GM21528 (cell line): ENCODE data around the gene RHBDL1.
"Not testable (repeated sequence)": the region's sequence is repeated elsewhere in the genome, so short reads cannot be mapped to it uniquely, and the experiment has no call there.

Experiments used
- ATAC-seq: cut with Tn5 transposase; IDR thresholded peaks from one replicate; pipeline ENCODE4 v1.9.1; 2021; ENCODE audit warnings: mild to moderate bottlenecking, moderate library complexity; ENCODE audit not compliant: unreplicated experiment, low FRiP score

The RHBDL1 gene

DNA sequence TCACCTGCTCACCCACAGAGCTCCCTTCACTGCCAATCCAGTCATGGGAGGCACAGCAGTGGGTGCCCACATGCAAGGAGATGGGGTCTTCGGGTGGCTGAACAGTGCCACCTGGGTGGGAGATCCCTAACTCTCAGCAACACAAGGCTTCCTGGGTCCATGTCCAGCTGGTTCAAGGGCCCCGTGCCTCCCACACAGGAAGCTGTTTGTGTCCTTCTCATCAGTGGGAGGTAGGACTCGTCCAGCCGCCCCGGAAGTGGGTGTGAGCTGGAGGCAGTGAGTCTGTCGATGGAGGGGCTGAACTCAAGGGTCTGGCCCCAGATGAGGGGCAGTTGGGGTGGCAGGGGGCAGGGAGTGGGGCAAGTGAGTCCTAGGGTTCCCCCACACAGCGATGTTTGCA lies 28.6 kb downstream of the RHBDL1 start:
- no peak for ATAC-seq

DNA sequence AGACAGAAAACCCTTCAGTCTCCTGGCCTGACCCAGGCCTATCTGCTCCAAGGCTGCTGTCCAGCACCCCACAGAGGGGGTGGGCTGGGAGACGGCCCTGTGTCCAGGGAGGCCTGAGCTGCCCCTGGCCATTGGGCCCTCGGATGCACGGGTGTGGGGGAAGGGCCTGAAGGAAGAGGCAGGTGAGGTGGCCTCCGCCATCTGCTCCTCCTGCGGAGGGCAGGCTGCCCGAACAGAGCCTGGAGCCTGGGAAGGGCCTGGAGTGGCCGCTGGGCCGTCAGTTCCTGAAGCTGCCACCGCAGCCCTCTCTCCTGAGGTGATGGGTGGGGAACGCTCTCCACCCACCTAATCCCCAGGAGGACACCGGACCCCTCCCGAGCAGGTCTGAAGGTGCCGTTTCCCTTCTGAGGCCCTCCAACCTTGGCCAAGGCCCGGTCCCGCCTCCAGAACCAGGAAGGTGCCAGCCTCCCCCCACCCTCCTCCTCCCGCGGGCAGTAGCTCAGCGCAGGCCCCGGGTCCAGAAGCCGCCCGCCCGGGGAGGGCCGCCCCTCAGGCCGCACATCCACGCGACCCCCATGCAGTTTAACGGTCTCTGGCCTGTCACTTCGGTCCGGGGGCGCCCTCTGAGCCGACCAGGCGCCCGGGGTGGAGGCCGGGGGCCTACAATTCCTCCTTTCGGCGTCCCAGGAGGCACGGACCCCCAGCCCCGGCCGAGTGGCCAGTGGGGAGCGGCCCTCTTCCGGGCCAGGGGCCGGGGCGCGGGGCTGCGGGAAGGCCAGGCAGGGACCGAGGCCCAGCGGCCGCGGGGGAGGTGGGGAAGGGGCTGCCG lies 29.3 kb downstream of the RHBDL1 start:
- no peak for ATAC-seq

DNA sequence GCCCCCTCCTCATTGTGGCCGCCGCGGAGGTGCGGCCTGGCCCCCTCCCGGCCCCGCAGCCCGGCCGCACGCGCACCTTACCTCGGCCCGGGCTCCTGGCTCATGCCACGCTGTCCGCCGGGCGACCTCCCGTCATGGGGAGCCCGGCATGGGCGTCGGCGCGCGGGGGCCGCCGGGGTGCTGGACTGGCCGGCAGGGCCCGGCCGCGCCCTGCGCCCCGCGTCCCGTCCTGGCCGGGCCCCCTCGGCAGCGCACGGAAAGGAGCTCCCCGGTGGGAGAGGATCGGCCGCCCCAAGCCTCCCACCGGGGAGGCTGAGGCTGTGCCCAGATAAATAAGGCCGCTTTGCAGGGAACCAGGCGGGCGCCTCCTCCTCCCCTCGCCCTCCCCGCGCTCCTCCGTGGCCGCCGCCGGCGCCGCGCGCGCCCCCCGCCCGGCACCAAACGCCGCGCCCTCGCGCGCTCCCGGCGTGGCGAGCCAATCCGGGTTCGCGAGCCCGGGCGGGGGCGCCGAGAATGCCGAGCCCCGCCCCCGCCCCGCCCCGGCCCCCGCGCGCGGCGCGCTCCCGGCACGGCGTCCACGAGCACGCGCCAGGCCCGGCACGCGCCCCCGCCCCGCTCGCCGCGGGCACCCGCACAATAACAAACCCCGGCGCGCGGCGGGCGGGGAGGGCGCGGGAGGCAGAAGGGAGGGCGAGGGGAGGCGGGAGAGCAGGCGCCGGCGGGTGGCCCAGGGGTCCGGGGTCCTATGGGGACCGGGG lies 30.1 kb downstream of the RHBDL1 start, which contains the start of gene FBXL16:
Gene FBXL16, minus strand, starts transcription at position 371 of the 758 bp plus-strand sequence. CDS start 8,396 bp downstream, outside the sequence.
- no peak for ATAC-seq

DNA sequence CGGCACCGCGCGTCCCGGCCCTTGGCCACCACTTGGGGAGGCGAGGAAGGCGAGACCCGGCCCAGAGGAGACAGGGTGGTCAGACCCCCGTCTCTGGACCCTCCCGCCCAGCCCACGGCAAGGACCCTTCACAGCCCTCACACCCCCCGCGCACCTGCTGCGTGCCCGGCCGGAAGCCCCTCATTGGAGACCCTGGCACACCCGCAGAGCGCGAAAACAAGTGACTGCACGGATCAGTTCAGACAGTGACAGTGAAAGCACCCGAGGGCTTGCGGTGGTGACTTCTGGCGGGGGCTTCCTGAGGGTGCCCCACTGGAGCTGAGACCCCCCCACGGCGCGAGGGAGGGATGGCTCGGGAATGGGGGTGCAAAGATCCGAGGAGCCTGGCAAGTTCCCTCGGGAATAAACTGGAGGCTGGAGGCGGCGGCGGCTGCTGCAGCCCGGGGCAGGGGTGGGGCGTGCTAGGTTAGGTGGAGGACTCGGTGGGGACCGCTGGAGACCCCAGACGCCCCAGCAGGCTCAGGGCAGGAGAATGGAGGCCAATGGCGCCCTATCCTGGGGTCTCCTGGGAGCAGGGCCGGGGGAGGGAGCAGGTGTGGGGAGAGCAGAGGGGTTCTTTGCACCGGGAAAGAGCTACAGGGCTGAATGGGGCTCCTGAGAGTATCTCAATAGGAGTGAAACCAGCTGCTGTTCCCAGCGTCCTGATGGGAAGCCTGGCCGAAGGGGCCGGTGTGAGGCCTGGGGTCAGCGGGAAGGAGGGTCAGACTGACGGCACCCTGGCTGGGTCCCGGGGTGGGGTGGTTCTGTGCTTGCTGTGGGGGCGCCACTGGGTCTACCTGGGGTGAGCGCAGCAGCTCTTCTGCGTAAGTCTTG lies 31.0 kb downstream of the RHBDL1 start:
- ATAC-seq = no peak

DNA sequence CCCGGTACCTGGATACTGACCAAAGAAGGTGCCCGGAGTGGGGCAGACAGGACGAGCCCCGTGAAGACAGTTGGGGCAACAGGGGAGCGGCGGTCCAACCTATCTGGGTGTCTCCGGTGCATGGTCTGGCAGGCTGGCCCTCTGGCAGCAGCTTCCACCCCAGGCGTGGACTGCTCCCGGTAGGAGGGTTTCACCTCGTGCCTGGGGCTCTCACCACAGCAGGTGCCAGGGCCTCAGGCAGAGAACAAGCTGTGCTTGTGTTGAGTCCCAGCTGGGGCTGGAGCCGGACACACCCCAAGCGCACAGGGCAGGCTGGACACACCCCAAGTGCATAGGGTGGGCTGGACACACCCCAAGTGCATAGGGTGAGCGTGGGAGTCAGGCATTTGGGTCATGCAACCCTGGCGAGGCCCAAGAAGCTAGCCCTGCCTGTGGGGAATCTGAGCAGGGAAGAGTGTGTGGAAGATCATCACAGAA lies 31.6 kb downstream of the RHBDL1 start:
- ATAC-seq = no peak

DNA sequence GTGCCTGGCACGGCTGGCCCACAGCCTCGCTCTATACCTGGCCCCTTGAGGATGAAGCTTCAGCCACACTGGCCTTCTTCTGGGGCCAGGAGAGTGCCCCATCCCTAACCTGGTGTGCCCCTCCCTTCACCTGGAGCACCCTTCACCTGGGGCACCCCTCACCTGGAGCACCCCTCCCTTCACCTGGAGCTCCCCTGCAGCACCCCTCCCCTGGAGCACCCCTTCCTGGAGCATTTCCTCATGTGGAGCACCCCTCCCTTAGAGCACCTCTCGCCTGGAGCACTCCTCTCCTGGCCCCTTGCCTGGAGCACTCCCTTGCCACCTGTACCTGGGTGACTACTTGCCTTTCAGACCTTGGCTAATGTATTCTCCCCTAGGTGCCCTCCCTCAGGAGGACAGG lies 32.5 kb downstream of the RHBDL1 start:
- ATAC-seq = no peak

DNA sequence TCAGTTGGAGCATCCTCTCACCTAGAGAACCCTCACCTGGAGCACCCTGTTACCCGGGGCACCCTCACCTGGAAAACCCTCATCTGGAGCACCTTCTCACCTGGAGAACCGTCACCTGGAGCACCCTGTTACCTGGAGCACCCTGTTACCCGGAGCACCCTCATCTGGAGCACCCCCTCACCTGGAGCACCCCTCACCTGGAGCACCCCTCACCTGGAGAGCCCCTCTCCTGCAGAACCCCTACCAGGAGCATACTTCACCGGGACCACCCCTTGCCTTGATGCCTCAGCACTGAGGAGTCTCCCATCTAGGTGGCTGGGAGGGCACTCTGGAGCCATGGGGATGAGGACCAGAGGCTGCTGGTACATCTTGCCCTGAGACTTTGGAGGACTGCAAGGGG lies 33.5 kb downstream of the RHBDL1 start:
- ATAC-seq = no peak

DNA sequence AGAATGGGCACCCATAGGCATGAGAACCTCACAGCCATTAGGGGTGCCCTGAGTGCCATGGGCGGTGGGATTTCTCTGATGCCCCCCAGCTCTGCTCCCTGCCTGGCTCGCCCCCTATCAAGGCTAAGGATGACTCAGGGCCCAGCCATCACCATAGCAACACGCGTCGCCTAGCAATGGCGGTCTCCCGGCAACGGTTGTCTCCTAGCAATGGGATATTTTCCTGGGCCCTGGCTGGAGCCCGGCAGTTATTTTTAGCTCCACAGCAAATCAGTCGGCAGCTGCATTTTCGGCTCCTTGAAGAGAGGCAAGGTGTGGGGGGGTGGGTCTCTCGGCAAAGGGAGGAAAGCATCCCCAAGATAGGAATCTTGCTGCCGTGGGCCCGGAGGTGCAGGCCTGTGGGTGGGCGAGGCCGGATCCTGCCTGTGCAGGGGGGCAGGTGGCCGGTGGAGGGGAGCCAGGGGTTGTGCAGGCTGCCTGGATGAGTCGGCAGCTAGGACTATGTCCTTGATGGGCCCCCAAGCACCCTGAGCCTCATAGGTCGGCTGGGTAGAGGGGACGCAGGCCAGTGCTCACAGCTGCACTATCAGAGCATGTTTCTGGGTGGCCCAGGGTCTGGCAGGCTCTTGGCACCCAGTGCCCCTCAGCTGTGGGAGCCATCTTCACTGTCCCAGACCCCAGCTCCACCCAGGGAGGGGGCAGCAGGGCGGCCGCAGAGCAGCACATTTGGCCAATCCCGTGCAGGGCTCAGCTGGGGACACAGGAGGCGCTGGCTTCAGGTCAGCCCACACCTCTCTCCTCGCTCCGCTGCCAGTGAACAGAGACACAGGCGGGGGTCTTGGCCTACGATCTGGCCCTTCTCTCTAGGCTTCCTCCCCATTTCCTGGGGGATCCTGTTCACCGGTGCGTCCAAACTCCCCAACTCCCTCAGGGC lies 34.4 kb downstream of the RHBDL1 start:
- ATAC-seq = no peak

DNA sequence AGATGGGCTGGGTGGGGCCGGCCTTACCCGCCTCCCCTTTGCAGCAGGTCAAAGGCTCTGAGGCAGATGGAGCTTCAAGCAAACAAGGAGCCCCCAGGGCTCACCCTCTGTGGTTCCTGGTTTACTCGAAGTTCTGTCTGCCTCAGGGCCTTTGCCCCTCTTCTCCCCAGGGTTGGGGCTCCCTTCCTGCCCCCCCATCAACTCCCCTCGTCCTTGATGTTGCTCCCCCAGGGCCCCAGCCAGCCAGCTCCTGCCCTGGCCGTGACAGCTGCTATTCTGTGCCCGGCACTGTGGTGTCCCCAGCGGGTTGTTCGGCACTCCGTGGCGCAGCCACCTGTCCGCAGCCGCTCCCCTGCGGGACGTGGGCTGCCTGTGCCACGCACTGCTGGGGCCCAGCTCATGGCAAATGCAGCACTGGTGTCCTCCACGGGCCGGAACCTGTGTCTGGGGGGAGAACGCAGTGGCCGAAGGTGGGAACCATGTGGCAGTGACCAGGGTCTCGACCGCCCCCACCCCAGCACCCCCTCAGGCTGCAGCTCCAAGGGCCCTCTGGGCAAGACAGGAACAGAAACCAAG lies 35.1 kb downstream of the RHBDL1 start:
- no peak for ATAC-seq

DNA sequence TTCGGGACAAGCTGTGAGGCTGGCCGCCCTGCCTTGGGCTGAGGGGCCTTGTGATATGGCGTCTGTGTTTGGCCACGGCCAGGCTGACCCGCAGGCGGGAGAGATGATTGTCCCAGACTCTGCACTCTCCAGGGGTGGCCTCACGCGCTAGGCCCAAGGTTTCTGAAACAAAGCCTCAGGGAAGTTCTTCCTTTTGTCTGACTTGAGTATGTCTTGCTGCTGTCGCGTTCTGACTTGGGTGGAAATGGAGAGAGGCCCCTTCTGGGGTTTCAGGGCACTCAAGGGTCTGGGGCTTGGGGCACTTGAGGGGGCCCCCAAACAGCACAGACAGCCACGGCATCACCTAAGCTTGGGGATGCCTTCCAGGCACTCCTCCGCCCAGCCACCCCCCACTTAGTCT lies 35.6 kb downstream of the RHBDL1 start:
- ATAC-seq = no peak

DNA sequence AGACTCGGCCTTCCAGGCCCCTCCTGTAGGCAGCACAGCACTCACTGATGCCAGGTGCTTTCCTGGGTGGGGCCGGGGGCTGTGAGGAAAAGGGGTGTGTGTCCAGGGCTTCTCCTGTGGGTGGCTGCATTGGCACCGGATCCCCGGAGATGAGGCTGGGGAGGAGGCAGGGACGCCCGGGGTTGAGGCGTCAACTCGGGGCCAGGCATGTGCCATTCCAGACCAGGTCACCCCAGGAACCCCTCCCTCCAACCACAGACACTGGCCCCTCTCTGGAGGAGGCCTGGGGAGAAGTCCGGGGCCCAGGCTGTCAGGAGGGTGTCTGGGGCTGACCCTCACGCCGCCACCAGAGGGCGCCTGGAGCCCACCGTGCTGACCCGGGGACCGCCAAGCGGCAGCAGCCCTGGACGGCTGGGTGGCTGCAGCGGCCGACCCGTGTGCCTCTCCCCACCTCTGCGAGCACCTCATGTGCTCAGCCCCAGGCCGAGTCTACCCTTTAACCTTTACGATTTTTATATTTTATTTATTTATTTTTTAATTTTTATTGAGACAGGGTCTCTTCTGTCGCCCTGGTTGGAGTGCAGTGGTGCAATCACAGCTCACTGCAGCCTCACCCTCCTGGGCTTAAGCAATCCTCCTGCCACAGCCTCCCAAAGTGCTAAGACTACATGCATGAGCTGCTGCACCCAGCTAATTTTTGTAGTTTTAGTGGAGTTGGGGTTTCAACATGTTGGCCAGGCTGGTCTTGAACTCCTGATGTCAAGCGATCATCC lies 36.3 kb downstream of the RHBDL1 start:
- ATAC-seq = no peak

DNA sequence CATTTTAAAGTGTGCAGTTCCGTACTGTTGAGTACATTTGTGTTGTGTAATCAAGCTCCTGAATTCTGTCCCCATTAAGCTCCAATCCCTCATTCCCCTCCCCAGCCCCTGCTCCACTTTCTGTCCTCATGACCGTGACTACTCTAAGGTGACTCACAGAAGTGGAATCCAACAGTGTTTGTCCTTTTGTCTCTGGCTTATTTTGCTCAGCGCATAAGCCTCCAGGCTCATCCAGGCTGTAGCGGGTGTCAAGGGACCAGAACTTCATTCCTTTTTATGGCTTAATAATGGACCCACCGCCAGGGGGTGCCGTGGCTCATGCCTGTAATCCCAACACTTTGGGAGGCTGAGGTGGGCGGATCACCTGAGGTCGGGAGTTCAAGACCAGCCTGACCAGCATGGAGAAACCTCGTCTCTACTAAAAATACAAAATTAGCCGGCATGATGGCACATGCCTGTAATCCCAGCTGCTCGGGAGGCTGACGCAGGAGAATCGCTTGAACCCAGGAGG lies 37.3 kb downstream of the RHBDL1 start:
- ATAC-seq = not testable (repeated sequence)

DNA sequence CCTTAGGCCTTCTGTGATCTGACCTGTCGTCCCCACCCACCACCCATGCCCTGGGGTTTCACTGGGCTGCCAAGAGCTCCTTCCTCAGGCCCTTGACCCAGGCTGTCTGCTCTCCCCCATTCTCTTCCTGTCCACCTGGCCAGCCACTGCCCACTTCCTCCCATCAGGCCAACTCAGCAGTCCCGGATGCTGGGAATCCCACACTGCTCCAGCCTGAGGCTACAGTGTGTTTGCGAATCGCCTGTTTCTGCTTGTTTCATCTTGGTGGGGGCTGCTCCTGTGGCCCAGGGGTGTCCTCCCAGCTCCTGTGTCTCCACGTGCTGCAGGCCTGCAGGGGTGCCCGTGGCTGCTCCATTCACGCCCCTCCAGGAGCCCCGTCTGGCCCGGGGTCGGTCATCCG lies 38.6 kb downstream of the RHBDL1 start:
- ATAC-seq = no peak

DNA sequence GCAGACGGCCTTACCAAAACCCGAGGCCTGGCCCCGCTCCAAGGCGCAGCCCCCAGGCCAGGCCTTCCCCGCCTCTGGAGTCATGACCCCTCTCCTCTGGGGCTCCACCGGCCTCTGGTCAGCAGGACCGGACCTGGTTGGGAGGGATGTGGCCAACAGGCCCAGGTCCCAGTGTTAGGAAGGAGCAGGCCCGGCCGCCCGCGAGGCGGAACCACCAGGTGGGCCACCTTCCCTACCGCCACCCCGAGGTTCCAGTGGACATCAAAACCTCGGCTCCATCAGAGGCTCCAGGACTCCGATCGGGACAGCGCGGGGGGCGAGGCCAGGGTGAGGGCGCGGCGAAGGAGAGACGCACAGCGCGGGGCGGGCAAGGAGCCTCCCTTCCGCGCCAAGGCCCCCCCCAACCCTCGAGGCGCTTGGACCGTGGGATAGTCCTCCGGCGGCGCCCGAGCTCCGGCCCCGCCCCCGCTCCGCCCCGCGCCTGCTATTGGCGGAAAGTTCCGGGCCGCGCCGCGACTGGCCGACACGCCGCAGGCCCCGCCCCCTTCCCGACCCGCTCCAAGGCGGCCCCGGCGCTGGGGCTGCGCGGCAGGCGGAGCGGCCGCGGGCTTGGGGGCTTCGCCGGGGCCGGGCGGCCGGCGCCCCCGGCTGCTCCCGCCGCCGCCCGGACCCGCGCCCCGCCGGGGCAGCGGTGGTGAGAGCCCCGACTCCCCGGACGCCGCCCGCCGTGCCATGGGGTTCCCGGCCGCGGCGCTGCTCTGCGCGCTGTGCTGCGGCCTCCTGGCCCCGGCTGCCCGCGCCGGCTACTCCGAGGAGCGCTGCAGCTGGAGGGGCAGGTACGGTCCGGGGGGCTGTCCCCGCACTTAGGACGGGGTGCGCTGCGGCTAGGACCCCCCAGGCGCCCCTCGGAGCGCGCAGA lies 39.3 kb downstream of the RHBDL1 start, which contains the start of gene METRN:
Gene METRN, plus strand, starts transcription at position 561 of the 919 bp plus-strand sequence. Its CDS starts 172 bp downstream, at position 733.
- no peak for ATAC-seq

DNA sequence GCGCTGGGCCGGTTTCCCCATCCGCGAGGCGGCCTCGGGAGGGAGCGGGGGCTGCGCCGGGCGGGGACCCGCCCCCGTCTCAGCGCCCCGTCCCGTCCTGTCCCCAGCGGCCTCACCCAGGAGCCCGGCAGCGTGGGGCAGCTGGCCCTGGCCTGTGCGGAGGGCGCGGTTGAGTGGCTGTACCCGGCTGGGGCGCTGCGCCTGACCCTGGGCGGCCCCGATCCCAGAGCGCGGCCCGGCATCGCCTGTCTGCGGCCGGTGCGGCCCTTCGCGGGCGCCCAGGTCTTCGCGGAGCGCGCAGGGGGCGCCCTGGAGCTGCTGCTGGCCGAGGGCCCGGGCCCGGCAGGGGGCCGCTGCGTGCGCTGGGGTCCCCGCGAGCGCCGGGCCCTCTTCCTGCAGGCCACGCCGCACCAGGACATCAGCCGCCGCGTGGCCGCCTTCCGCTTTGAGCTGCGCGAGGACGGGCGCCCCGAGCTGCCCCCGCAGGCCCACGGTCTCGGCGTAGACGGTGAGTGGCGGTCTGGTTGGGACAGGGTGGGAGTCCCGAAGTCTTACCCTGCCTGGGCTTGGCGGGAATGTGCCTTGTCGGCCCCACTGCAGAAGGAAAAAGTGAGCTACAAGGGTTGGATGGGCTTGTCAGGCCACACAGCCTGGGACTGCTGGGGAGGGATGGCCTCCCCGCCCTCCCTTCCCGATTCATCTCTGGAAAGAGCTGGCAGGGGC lies 40.2 kb downstream of the RHBDL1 start:
- ATAC-seq = no peak

DNA sequence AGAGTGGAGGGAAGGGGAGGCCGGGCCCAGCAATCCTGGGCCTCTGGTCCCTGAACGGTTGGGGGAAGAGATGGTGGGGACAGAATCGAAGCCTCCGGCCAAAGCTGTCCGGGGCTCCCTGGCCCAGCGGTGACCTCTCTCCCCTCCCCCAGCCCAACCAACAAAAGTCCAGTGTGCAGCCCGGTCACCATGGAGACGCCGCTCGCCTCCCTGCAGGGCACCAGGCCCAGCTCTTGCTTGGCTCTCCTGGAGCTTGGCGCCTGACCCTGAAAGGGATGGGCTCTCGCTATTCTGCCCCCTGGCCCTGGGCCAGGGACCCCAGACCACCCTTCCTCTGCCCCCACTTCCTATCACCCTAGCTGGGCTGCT lies 40.7 kb downstream of the RHBDL1 start:
- no peak for ATAC-seq
